Measurements from ENCODE around the gene DNAJC16.

DNAJC16 gene

GRCh38 chr1:15558516-15558915, 31.9 kb downstream of the DNAJC16 start:
- Histone ChIP-seq H3K9ac (ENCODE audit: low read depth in 1 of 2, low read length in 2 of 2) (no peak overlapping the region), H3K9me3 (ENCODE audit: control insufficient read depth in 1 of 2, low read length in 2 of 2) (no peaks in the 10 kb centered on the region), H3K4me3 (ENCODE audit: low read depth in 1 of 2, low read length in 2 of 2) (no peak overlapping the region), H3K36me3 (ENCODE audit: control insufficient read depth in 1 of 2, insufficient read depth in 2 of 2, low read length in 2 of 2) (peaks cover 2 to 32% of the 10 kb centered on the region in 2 donors), H3K27me3 (ENCODE audit: control insufficient read depth in 1 of 2, insufficient read depth in 2 of 2, low read length in 2 of 2) (no peaks in the 10 kb centered on the region), H3K4me1 (ENCODE audit: control insufficient read depth in 1 of 2, insufficient read depth in 2 of 2, low read length in 2 of 2) (peaks cover 0 to 5% of the 10 kb centered on the region in 2 donors), H3K27ac (ENCODE audit: low read depth, low read length) (no peak overlapping the region)

GRCh38 chr1:15559189-15559810, 32.7 kb downstream of the DNAJC16 start:
- Histone ChIP-seq H3K4me1 (ENCODE audit: control insufficient read depth in 1 of 2, insufficient read depth in 2 of 2, low read length in 2 of 2) (peaks cover 0 to 5% of the 10 kb centered on the region in 2 donors), H3K9me3 (ENCODE audit: control insufficient read depth in 1 of 2, low read length in 2 of 2) (no peaks in the 10 kb centered on the region), H3K4me3 (ENCODE audit: low read depth in 1 of 2, low read length in 2 of 2) (no peak overlapping the region), H3K36me3 (ENCODE audit: control insufficient read depth in 1 of 2, insufficient read depth in 2 of 2, low read length in 2 of 2) (peaks cover 9 to 39% of the 10 kb centered on the region in 2 donors), H3K9ac (ENCODE audit: low read depth in 1 of 2, low read length in 2 of 2) (no peak overlapping the region), H3K27me3 (ENCODE audit: control insufficient read depth in 1 of 2, insufficient read depth in 2 of 2, low read length in 2 of 2) (no peaks in the 10 kb centered on the region), H3K27ac (ENCODE audit: low read depth, low read length) (no peak overlapping the region)

DNA sequence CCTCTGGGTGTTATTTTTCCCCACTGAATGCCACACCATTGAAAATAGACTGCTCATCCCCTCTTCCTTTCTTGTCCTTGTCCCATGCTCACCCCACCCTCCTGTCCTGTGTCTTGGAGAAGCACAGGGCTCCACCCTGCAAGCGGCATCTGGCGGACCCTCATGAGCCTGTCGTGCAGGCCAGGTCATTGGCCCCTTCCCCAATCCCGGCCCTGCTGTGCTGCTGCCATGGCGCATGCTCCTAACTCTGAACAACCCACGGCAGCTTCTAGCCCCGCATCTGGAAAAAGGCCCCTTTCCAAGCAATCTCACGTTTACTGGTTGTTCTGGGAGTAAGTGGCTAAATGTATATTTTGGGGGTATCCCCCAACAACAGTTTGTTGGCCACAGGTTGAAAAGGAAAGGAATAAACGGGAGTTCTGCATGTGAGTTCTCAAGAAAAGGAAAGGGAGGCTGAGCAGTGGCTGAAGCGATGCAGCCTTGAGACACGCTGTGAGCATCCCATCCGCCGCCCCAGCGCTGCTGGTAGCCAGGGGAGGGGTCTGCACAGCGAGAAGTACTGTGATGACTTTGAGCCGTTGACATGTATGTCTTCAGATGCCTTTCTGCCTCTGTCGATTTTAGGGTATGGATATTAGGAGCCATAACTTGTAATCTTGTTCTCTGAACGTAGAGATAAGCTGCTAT, 41.9 kb downstream of the DNAJC16 start:
- H3K4me1 ChIP-seq (ENCODE audit: control insufficient read depth in 1 of 2, insufficient read depth in 2 of 2, low read length in 2 of 2) = no peaks in the 10 kb centered on the region
- H3K4me3 ChIP-seq (ENCODE audit: low read depth in 1 of 2, low read length in 2 of 2) = no peak overlapping the region
- no peaks in the 10 kb centered on the region for H3K27me3 ChIP-seq (ENCODE audit: control insufficient read depth in 1 of 2, insufficient read depth in 2 of 2, low read length in 2 of 2)
- H3K27ac ChIP-seq (ENCODE audit: low read depth, low read length) = no peak overlapping the region
- H3K9me3 ChIP-seq (ENCODE audit: control insufficient read depth in 1 of 2, low read length in 2 of 2) = no peaks in the 10 kb centered on the region
- H3K36me3 ChIP-seq (ENCODE audit: control insufficient read depth in 1 of 2, insufficient read depth in 2 of 2, low read length in 2 of 2) = peaks cover 49 to 64% of the 10 kb centered on the region in 2 donors
- H3K9ac ChIP-seq (ENCODE audit: low read depth in 1 of 2, low read length in 2 of 2) = no peak overlapping the region

GRCh38 chr1:15570861-15571260, 44.2 kb downstream of the DNAJC16 start:
- Histone ChIP-seq H3K27me3 (ENCODE audit: control insufficient read depth in 1 of 2, insufficient read depth in 2 of 2, low read length in 2 of 2) (no peaks in the 10 kb centered on the region), H3K9me3 (ENCODE audit: control insufficient read depth in 1 of 2, low read length in 2 of 2) (no peaks in the 10 kb centered on the region), H3K4me1 (ENCODE audit: control insufficient read depth in 1 of 2, insufficient read depth in 2 of 2, low read length in 2 of 2) (no peaks in the 10 kb centered on the region), H3K36me3 (ENCODE audit: control insufficient read depth in 1 of 2, insufficient read depth in 2 of 2, low read length in 2 of 2) (peaks cover 37 to 63% of the 10 kb centered on the region in 2 donors), H3K4me3 (ENCODE audit: low read depth in 1 of 2, low read length in 2 of 2) (no peak overlapping the region), H3K27ac (ENCODE audit: low read depth, low read length) (no peak overlapping the region), H3K9ac (ENCODE audit: low read depth in 1 of 2, low read length in 2 of 2) (no peak overlapping the region)

GRCh38 chr1:15571266-15571665, 44.6 kb downstream of the DNAJC16 start:
- peaks cover 34 to 61% of the 10 kb centered on the region in 2 donors for H3K36me3 ChIP-seq (ENCODE audit: control insufficient read depth in 1 of 2, insufficient read depth in 2 of 2, low read length in 2 of 2)

DNA sequence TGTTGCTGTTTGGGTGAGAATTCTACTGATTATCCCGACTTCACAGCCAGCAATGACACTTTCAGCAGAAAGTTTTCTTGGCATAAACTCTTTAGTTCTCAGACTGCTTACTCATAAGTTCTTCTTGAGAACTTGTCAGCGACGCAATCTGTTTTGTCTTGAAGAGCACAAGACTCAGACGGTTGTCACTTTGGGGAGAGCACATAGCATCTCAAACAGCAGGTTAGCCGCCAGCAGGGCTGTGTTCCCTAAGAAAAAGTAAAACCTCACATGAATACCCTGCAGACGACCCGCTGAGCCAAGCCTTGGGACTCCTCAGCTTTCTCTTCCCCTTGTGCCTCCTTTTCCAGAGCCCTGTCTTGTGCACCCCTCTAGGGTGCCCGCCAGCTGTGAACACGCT, 46.8 kb downstream of the DNAJC16 start:
- Histone ChIP-seq H3K9me3 (ENCODE audit: control insufficient read depth in 1 of 2, low read length in 2 of 2) (no peaks in the 10 kb centered on the region), H3K27ac (ENCODE audit: low read depth, low read length) (no peak overlapping the region), H3K9ac (ENCODE audit: low read depth in 1 of 2, low read length in 2 of 2) (no peak overlapping the region), H3K4me1 (ENCODE audit: control insufficient read depth in 1 of 2, insufficient read depth in 2 of 2, low read length in 2 of 2) (no peaks in the 10 kb centered on the region), H3K4me3 (ENCODE audit: low read depth in 1 of 2, low read length in 2 of 2) (no peak overlapping the region), H3K36me3 (ENCODE audit: control insufficient read depth in 1 of 2, insufficient read depth in 2 of 2, low read length in 2 of 2) (peaks cover 20 to 47% of the 10 kb centered on the region in 2 donors), H3K27me3 (ENCODE audit: control insufficient read depth in 1 of 2, insufficient read depth in 2 of 2, low read length in 2 of 2) (no peaks in the 10 kb centered on the region)

More at GRCh38 chr1:15571266-15571665, 44.6 kb downstream of the DNAJC16 start:
- Histone ChIP-seq H3K9me3 (ENCODE audit: control insufficient read depth in 1 of 2, low read length in 2 of 2) (no peaks in the 10 kb centered on the region), H3K4me1 (ENCODE audit: control insufficient read depth in 1 of 2, insufficient read depth in 2 of 2, low read length in 2 of 2) (no peaks in the 10 kb centered on the region), H3K27ac (ENCODE audit: low read depth, low read length) (no peak overlapping the region), H3K27me3 (ENCODE audit: control insufficient read depth in 1 of 2, insufficient read depth in 2 of 2, low read length in 2 of 2) (no peaks in the 10 kb centered on the region), H3K4me3 (ENCODE audit: low read depth in 1 of 2, low read length in 2 of 2) (no peak overlapping the region), H3K9ac (ENCODE audit: low read depth in 1 of 2, low read length in 2 of 2) (no peak overlapping the region)

DNA sequence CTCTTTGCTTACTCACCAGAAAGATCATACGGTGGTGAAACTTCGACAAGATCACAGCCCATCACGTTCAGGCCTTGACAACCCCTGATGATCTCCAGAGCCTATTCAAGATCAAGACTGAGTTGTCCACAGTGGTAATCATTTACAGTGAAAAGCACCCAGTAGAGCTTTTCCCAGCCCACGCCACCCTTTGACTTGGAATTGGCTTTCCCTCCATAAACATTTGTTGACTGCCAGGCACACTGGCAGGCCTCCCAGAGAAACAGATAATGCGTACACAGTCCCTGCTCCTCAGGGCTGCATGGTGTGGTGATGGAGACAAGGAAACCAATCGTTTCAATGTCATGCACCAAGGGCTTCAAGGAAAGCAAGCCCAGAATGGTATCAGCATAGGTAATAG, 48.1 kb downstream of the DNAJC16 start:
- Histone ChIP-seq H3K9me3 (ENCODE audit: control insufficient read depth in 1 of 2, low read length in 2 of 2) (no peaks in the 10 kb centered on the region), H3K4me3 (ENCODE audit: low read depth in 1 of 2, low read length in 2 of 2) (no peak overlapping the region), H3K36me3 (ENCODE audit: control insufficient read depth in 1 of 2, insufficient read depth in 2 of 2, low read length in 2 of 2) (peaks cover 12 to 44% of the 10 kb centered on the region in 2 donors), H3K4me1 (ENCODE audit: control insufficient read depth in 1 of 2, insufficient read depth in 2 of 2, low read length in 2 of 2) (no peaks in the 10 kb centered on the region), H3K27ac (ENCODE audit: low read depth, low read length) (no peak overlapping the region), H3K9ac (ENCODE audit: low read depth in 1 of 2, low read length in 2 of 2) (no peak overlapping the region), H3K27me3 (ENCODE audit: control insufficient read depth in 1 of 2, insufficient read depth in 2 of 2, low read length in 2 of 2) (no peaks in the 10 kb centered on the region)

GRCh38 chr1:15575549-15576150, 49.0 kb downstream of the DNAJC16 start:
- Histone ChIP-seq H3K9me3 (ENCODE audit: control insufficient read depth in 1 of 2, low read length in 2 of 2) (no peaks in the 10 kb centered on the region), H3K27ac (ENCODE audit: low read depth, low read length) (no peak overlapping the region), H3K4me3 (ENCODE audit: low read depth in 1 of 2, low read length in 2 of 2) (no peak overlapping the region), H3K4me1 (ENCODE audit: control insufficient read depth in 1 of 2, insufficient read depth in 2 of 2, low read length in 2 of 2) (no peaks in the 10 kb centered on the region), H3K36me3 (ENCODE audit: control insufficient read depth in 1 of 2, insufficient read depth in 2 of 2, low read length in 2 of 2) (peaks cover 12 to 43% of the 10 kb centered on the region in 2 donors), H3K9ac (ENCODE audit: low read depth in 1 of 2, low read length in 2 of 2) (no peak overlapping the region), H3K27me3 (ENCODE audit: control insufficient read depth in 1 of 2, insufficient read depth in 2 of 2, low read length in 2 of 2) (no peaks in the 10 kb centered on the region)

GRCh38 chr1:15577691-15578090, 51.0 kb downstream of the DNAJC16 start:
- no peak overlapping the region for H3K27ac ChIP-seq (ENCODE audit: low read depth, low read length)

DNA sequence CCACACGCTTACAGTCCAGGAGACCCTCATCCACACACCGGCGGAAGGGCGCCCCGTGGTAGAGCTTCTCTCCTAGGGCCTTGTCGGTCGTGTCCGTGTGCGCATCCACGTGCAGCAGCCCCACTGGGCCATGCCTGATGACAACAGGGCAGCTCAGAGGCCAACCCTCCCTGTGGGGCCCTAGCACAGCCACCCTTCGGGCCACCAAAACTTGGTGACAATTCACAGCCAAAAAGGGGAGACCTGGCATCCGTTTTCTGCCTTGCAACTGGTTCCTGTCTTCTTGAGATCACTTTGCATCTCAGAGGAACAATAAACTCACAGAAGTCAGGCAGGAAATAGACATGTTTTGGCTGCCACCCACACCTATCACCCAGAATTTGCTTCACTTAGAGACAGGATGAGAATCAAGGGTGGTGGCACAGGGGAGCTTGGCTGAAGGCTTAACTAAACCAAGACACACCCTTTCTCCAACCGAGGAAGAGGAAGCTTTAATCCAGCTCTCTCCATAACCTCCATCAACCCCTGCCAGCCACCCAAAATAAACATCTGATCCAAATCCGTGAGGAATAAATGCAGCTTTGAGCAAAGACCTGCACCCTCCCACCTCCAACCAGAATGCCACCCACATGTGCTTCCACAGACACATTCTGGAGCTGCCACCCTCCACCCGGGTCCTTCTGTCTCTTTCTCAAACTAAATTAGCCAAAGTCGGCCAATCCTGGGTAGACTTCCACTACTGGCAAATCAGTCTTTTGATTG, 52.5 kb downstream of the DNAJC16 start:
- Histone ChIP-seq H3K9ac (ENCODE audit: low read depth in 1 of 2, low read length in 2 of 2) (no peak overlapping the region), H3K27ac (ENCODE audit: low read depth, low read length) (no peak overlapping the region)

More at GRCh38 chr1:15577691-15578090, 51.0 kb downstream of the DNAJC16 start:
- no peaks in the 10 kb centered on the region for H3K4me1 ChIP-seq (ENCODE audit: control insufficient read depth in 1 of 2, insufficient read depth in 2 of 2, low read length in 2 of 2)
- no peak overlapping the region for H3K4me3 ChIP-seq (ENCODE audit: low read depth in 1 of 2, low read length in 2 of 2)
- H3K36me3 ChIP-seq (ENCODE audit: control insufficient read depth in 1 of 2, insufficient read depth in 2 of 2, low read length in 2 of 2) = peaks cover 12 to 36% of the 10 kb centered on the region in 2 donors
- no peak overlapping the region for H3K9ac ChIP-seq (ENCODE audit: low read depth in 1 of 2, low read length in 2 of 2)
- no peaks in the 10 kb centered on the region for H3K27me3 ChIP-seq (ENCODE audit: control insufficient read depth in 1 of 2, insufficient read depth in 2 of 2, low read length in 2 of 2)
- no peaks in the 10 kb centered on the region for H3K9me3 ChIP-seq (ENCODE audit: control insufficient read depth in 1 of 2, low read length in 2 of 2)

More for the DNA sequence above, 52.5 kb downstream of the DNAJC16 start:
- Histone ChIP-seq H3K36me3 (ENCODE audit: control insufficient read depth in 1 of 2, insufficient read depth in 2 of 2, low read length in 2 of 2) (peaks cover 8 to 30% of the 10 kb centered on the region in 2 donors), H3K9me3 (ENCODE audit: control insufficient read depth in 1 of 2, low read length in 2 of 2) (no peaks in the 10 kb centered on the region), H3K4me1 (ENCODE audit: control insufficient read depth in 1 of 2, insufficient read depth in 2 of 2, low read length in 2 of 2) (peaks cover 5 to 9% of the 10 kb centered on the region in 2 donors), H3K27me3 (ENCODE audit: control insufficient read depth in 1 of 2, insufficient read depth in 2 of 2, low read length in 2 of 2) (no peaks in the 10 kb centered on the region), H3K4me3 (ENCODE audit: low read depth in 1 of 2, low read length in 2 of 2) (no peak overlapping the region)

All from duodenal mucosa (tissue), 2 donors.